Peyer's patch (tissue), 4 donors: Measurements from ENCODE around the gene MYLK4. TPM values are rescaled to one million over a fixed set of nuclear protein-coding genes. Genes with fewer than 3 reads are reported as not detected.

Source experiments
- DNase-seq, 3 donors: peaks; one replicate each; pipeline ENCODE4 v3.0.0-alpha.2; 2017 to 2019
- H3K27ac ChIP-seq, 4 donors: fragments of 200-600 bp; sonication (generic); one replicate each; pipeline ENCODE4 v1.5.1; 2016 to 2019
- H3K27me3 ChIP-seq, 2 donors: fragments of 200-600 bp; sonication (generic); one replicate each; pipeline ENCODE4 v1.5.1; 2019
- H3K36me3 ChIP-seq, 3 donors: fragments of 200-600 bp; sonication (generic); one replicate each; pipeline ENCODE4 v1.5.1; 2016 to 2019
- H3K4me1 ChIP-seq, 4 donors: fragments of 200-600 bp; sonication (generic); one replicate each; pipeline ENCODE4 v1.5.1; 2016 to 2019
- H3K4me3 ChIP-seq, 4 donors: fragments of 200-600 bp; sonication (generic); 1 replicate in 3 of 4; 2 replicates in 1 of 4; pipeline ENCODE4 v1.5.1; 2016 to 2019; ENCODE audit warnings: mild to moderate bottlenecking in 1 of 4
- H3K9me3 ChIP-seq, 4 donors: fragments of 200-600 bp; sonication (generic); one replicate each; pipeline ENCODE4 v1.5.1; 2016 to 2019; ENCODE audit warnings: mild to moderate bottlenecking in 1 of 4
- CTCF ChIP-seq, 6 experiments: fragments of 450-650 bp in 4 of 6; fragments of 200-600 bp in 2 of 6; sonication (generic) in 1 of 6; IDR thresholded peaks; one replicate each; pipeline ENCODE4 v1.5.1; 2017 to 2019; ENCODE audit warnings: antibody characterized with exemption in 6 of 6, mild to moderate bottlenecking in 3 of 6, moderate library complexity in 1 of 6
- POLR2A ChIP-seq, 2 donors: fragments of 450-650 bp; IDR thresholded peaks; one replicate each; pipeline ENCODE4 v1.5.1; 2017; ENCODE audit warnings: antibody characterized with exemption in 2 of 2, mild to moderate bottlenecking in 2 of 2, moderate library complexity in 2 of 2
- total RNA-seq, 4 donors: library from RNA; depleted of rRNA; stranded (reverse); fragments of >200 nt; gene quantifications; one replicate each; pipeline ENCODE4 v1.1.0, GENCODE V29; 2016

MYLK4 gene
- total RNA-seq, 4 donors from 2014 or later = 0.35 to 2.4 (median 0.81) TPM

- H3K27me3 ChIP-seq = no peaks in the 10 kb centered on the region
- no peaks in the 10 kb centered on the region for H3K36me3 ChIP-seq
These were observed 70.3 kb downstream of the MYLK4 start for GRCh38 chr6:2680264-2680922.

GRCh38 chr6:2677080-2677593, 73.6 kb downstream of the MYLK4 start:
- H3K9me3 ChIP-seq = no peaks in the 10 kb centered on the region
- no peak for DNase-seq

More at GRCh38 chr6:2680264-2680922, 70.3 kb downstream of the MYLK4 start:
- H3K4me3 ChIP-seq = no peak overlapping the region
- TF ChIP-seq CTCF (IDR thresholded peaks at IDR 0.05) = no peak
- TF ChIP-seq POLR2A (IDR thresholded peaks at IDR 0.05) = no peak
- no peak overlapping the region for H3K27ac ChIP-seq
- no peaks in the 10 kb centered on the region for H3K4me1 ChIP-seq
- H3K9me3 ChIP-seq = no peaks in the 10 kb centered on the region
- no peak for DNase-seq

DNA sequence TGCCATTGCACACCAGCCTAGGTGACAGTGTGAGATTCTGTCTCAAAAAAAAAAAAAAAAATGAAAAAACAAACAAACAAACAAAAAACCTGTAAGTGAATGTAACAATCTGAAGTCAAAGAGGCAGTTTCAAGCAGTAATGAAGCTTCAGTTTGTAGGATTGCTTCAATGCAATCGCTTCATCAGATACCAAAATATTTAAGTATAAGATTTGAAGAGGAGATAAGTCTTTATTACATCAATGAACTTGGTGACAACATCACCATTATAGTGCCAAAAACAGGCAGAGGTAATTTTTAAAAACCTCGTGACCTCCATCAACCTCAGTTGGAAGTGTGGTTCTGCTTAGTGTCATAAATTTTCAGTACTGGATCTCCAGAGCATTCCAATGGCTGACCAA, 74.7 kb downstream of the MYLK4 start:
- no peaks in the 10 kb centered on the region for H3K36me3 ChIP-seq
- no peak for TF ChIP-seq CTCF (IDR thresholded peaks at IDR 0.05)
- no peak for TF ChIP-seq POLR2A (IDR thresholded peaks at IDR 0.05)
- DNase-seq = no peak
- H3K4me1 ChIP-seq = no peaks in the 10 kb centered on the region
- H3K9me3 ChIP-seq = no peaks in the 10 kb centered on the region
- no peak overlapping the region for H3K4me3 ChIP-seq
- H3K27me3 ChIP-seq = no peaks in the 10 kb centered on the region
- no peak overlapping the region for H3K27ac ChIP-seq

More at GRCh38 chr6:2677080-2677593, 73.6 kb downstream of the MYLK4 start:
- no peaks in the 10 kb centered on the region for H3K36me3 ChIP-seq
- H3K4me3 ChIP-seq = no peak overlapping the region
- no peaks in the 10 kb centered on the region for H3K27me3 ChIP-seq
- TF ChIP-seq POLR2A (IDR thresholded peaks at IDR 0.05) (no peak), CTCF (IDR thresholded peaks at IDR 0.05) (no peak)
- no peaks in the 10 kb centered on the region for H3K4me1 ChIP-seq
- no peak overlapping the region for H3K27ac ChIP-seq

DNA sequence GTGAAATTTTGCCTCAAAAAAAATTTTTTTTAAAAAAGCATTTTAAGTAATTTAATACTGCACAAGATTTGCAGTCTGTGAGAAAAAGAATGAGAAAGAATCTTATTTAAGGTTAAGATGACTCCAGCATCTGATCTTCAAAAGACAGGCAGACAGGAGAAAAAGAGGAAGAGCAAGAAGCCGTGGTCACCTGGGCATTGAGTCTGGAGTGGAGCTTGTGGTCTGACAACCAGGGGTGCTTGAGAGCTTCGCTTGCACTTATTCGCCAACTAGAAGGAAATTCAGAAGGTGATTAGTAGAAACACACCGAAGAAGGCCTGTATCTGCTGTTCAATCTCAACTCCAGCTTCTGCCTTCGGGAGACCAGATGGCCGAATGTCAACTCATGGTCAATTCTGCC, 75.9 kb downstream of the MYLK4 start:
- no peak for DNase-seq
- Histone ChIP-seq H3K27ac (no peak overlapping the region), H3K4me3 (no peak overlapping the region), H3K36me3 (no peaks in the 10 kb centered on the region), H3K27me3 (no peaks in the 10 kb centered on the region), H3K9me3 (no peaks in the 10 kb centered on the region), H3K4me1 (no peaks in the 10 kb centered on the region)
- TF ChIP-seq POLR2A (IDR thresholded peaks at IDR 0.05) (no peak), CTCF (IDR thresholded peaks at IDR 0.05) (no peak)

GRCh38 chr6:2669067-2669700, 81.5 kb downstream of the MYLK4 start:
- Histone ChIP-seq H3K36me3 (no peaks in the 10 kb centered on the region), H3K27me3 (no peaks in the 10 kb centered on the region)
- TF ChIP-seq CTCF (IDR thresholded peaks at IDR 0.05) (no peak), POLR2A (IDR thresholded peaks at IDR 0.05) (no peak)

More at GRCh38 chr6:2669067-2669700, 81.5 kb downstream of the MYLK4 start:
- Histone ChIP-seq H3K4me1 (no peaks in the 10 kb centered on the region), H3K9me3 (no peaks in the 10 kb centered on the region), H3K4me3 (no peak overlapping the region), H3K27ac (no peak overlapping the region)
- DNase-seq = no peak
